HCT116 (cell line): Measurements from ENCODE around the gene TAOK3.

Experiments
- CTCF ChIP-seq, 3 experiments: fragments of 200-600 bp in 1 of 3; sonication (generic) in 1 of 3; IDR thresholded peaks in 2 of 3; conservative IDR thresholded peaks in 1 of 3; 2 replicates each; pipeline ENCODE4 v1.5.1; 2012 to 2017; ENCODE audit warnings: low read depth in 2 of 3, low read length in 2 of 3, antibody characterized with exemption in 1 of 3, borderline replicate concordance in 1 of 3, control low read depth in 1 of 3, mild to moderate bottlenecking in 1 of 3, mixed read lengths in 1 of 3, mixed run types in 1 of 3, moderate library complexity in 1 of 3; ENCODE audit not compliant: insufficient read depth in 1 of 3
- EGR1 ChIP-seq: IDR thresholded peaks from 2 replicates; pipeline ENCODE4 v1.6.1; 2012; ENCODE audit warnings: low read depth
- EZH2 ChIP-seq: fragments of 200-600 bp; sonication (generic); IDR thresholded peaks from 2 replicates; pipeline ENCODE4 v1.6.1; 2017; ENCODE audit warnings: antibody characterized with exemption, mixed run types
- JUND ChIP-seq: IDR thresholded peaks from 2 replicates; pipeline ENCODE4 v1.6.1; 2012

- TF ChIP-seq EGR1 (no peak), JUND (no peak), CTCF (IDR thresholded peaks at IDR 0.05 in 2 of 3, conservative IDR thresholded peaks at IDR 0.05 in 1 of 3; ENCODE audit: borderline replicate concordance in 1 of 3, insufficient read depth in 1 of 3, low read depth in 2 of 3, low read length in 2 of 3) (no peak), EZH2 (no peak)
Observed at GRCh38 chr12:118140825-118141224, 231.9 kb downstream of the TAOK3 start.
